ENCODE measurements around the gene VAC14.

Gene VAC14

GRCh38 chr16:70694868-70695218 lies 106.1 kb downstream of the VAC14 start:
- DNase-seq = no peak

GRCh38 chr16:70694088-70694867 lies 106.7 kb downstream of the VAC14 start:
- no peak for DNase-seq

- DNase-seq = no peak
These were observed 107.9 kb downstream of the VAC14 start for GRCh38 chr16:70692873-70693671.

GRCh38 chr16:70692130-70692872 lies 108.7 kb downstream of the VAC14 start:
- DNase-seq = peak in 1 of 56 donors; percentile 63

- peak in 51 of 56 donors; percentile 34 to 95 (median 75) for DNase-seq
These were observed 109.5 kb downstream of the VAC14 start for GRCh38 chr16:70691223-70692129.

DNA sequence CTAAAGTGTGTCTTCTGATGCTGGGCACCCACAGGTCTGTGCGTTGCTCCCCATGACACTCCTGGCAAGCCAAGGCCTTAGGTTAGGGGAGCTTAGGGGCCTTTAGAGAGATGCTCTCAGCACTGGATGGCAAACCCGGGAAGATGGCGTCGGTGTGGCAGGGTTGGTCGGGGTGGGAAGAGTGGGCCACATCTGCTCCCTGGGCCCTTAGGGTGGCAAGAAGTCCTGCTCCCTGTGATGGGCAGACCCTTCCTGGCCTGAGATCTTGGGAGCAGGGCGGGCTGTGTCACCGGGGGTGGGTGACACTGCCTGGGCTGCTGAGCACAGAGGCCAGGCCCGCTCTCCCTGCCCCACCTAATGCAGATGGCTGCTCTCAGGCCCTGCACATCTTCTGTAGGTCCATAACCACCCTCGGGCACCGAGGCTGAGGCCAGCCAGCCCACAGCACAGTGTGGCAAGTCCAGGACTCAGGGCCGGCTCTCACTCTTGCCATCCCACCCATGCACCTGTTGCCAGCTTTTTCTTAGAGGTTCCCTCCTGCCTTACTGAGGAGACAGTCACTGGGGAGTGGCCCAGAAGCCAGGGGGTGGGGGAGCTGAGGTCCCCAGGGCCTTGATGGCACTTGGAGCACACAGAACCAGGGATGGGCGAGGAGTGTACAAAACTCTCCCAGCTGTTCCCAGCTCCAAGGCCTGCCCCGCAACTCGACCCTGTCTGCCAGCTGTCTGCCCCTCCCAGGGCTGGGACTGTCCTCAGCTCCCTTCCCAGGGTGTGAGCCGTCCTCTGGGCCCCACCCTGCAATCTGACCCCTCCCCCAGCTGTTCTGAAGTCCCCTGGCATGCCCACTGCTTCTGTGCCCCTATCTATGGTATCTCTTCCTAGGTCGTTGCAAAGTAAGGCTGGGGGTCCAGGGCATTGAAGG lies 110.7 kb downstream of the VAC14 start:
- DNase-seq = no peak

DNA sequence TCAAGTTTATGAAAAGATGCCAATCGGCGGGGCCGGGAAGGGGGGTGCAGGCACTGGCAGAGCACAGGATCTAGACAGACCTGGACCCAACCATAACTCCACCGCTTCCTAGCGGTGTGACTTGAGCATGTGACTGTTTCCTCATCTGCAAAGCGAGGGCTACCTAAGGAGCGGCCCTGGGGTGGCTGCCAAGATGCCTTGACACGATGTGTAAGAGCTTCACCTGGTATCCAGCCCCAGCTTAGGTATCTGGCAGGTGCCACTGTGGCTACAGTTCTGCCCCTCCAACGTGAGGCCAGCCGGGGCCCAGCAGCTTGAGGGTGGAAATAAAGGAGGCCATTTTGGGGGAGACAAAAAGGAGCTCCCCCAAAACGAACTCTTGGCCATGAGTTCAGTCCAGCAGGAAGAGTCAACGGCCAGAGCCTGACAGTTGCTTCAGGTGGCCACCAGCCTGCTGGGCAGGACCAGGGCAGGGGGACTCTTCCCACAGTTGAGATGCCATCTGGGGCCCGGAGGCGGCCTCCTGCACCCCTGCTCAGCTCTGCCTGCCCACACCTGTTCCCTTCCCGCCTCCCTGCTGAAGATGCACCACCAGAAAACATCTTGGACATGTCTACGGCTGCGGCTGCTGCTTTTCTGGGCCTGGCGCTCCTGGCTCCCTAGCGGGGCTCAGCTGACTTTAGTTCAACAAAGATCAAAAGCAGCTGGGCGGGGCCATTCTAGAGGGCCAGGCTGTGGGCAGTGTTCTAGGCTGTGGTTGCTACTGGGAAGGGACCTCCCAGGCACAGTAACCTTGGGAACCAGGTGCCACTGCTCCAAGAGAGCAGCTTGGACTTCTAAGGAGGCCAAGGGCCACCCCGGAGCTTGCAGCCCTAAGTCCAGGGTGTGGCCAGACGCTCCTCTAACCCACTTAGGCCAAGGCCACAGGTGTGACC lies 111.7 kb downstream of the VAC14 start:
- DNase-seq = peak in 2 of 56 donors; percentile 28 to 32

DNA sequence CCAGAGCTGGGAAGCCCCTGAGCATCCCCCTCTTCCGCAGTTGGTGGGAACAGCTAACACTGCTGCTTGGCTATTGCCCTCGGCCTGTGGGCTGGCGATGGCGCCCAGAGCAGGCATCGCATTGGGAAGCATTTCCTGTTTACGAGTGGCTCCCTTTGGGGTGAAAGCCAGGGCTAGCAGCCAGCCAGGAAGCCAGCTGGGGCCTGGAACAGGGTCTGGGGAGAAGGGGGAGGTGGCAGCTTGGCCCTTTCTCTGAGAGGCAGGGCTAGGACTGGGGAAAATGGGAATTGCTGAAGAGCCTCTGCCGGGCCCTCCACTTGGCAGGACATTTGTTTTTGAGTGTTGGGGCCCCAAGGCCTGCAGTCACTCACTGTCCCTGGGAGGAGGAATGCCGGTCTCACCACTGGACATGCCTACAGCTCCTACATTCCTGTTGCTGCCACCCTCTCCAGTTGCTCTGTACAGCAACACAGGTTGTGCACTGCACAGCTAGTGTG lies 112.7 kb downstream of the VAC14 start:
- DNase-seq = peak in 55 of 56 donors; percentile 36 to 93 (median 85)

GRCh38 chr16:70687671-70688245 lies 113.2 kb downstream of the VAC14 start:
- DNase-seq = peak in 9 of 56 donors; percentile 23 to 73 (median 44)

GRCh38 chr16:70687102-70687511 lies 113.9 kb downstream of the VAC14 start:
- peak in 2 of 56 donors; percentile 43 to 49 for DNase-seq

GRCh38 chr16:70686376-70687101 lies 114.4 kb downstream of the VAC14 start:
- DNase-seq = no peak

GRCh38 chr16:70685938-70686375 lies 115.0 kb downstream of the VAC14 start, which contains the start of gene MTSS2:
TSS of gene MTSS2 (minus strand) at chr16:70686053. CDS start at chr16:70685791, 262 bp downstream.
- peak in 55 of 56 donors; percentile 29 to 90 (median 73) for DNase-seq

DNA sequence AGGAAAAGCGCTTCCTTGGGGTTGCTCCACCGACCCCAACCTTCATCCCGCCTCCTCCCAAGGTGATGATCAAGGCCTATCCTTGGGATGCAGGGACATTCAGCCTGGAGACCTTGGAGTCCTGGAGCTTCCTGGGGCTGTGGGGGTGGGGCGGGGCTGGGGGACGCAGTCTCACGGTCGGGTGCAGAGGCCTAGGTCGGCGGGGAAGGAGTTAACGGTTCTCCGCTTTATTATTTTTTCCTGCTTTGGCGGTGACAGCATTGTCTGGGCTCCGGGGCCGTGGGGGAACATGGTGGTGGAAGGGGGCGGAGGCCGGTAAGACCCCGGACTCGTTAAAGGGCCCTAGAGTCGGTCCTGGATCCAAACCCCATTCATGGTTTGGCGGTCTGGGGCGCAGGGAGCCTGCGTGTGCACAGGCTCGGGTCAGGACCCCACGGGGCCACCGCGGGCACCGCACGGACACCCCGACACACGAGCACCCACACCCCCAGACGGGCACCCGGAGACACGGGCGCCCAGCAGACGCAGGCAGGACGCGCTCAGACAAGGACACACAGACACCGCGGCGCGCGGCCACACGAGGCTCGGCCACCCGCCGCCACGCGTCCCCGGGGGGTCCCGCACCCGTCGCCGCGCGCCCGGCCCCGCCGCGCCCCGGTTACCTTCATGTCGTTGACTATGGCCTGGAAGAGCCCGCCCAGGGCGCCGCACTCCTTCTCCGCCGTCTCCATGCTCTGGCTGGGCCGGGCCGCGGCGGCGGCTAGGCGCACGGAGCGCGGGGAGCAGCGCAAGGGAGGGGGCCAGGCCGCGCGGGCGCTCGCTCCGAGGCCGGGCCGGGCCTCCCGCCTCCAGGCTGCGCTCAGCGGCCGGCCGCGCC lies 115.7 kb downstream of the VAC14 start:
- no peak for DNase-seq

GRCh38 chr16:70684146-70685060 lies 116.6 kb downstream of the VAC14 start:
- DNase-seq = peak in 18 of 56 donors; percentile 18 to 62 (median 39)

Measured in nucleus accumbens (tissue), 56 donors.